CD14-positive monocyte (primary cell): ENCODE results near the gene RMC1. TPM values are rescaled to one million over a fixed set of nuclear protein-coding genes. Genes with fewer than 3 reads are reported as not detected.

Experiments
- DNase-seq, 3 donors: peaks; one replicate each; pipeline ENCODE4 v3.0.0-alpha.2; 2011 to 2022
- H2AFZ ChIP-seq: 2 replicates; pipeline ENCODE4 v1.6.0; 2012; ENCODE audit warnings: mild to moderate bottlenecking, low read depth, low read length, inconsistent platforms; ENCODE audit not compliant: insufficient read depth, poor library complexity, severe bottlenecking
- H3K27ac ChIP-seq, 2 donors: 1 replicate in 1 of 2; 2 replicates in 1 of 2; pipeline ENCODE4 v1.5.1; 2012 to 2013; ENCODE audit warnings: low read length in 2 of 2, control low read depth in 1 of 2, inconsistent platforms in 1 of 2, low read depth in 1 of 2, mild to moderate bottlenecking in 1 of 2
- H3K27me3 ChIP-seq, 2 donors: one replicate each; pipeline versions ENCODE4 v1.6.0 to v1.6.1; 2011 to 2013; ENCODE audit warnings: low read length in 2 of 2; ENCODE audit not compliant: control insufficient read depth in 2 of 2, insufficient read depth in 2 of 2
- H3K36me3 ChIP-seq, 2 donors: replicated peaks in 1 of 2; 1 replicate in 1 of 2; 2 replicates in 1 of 2; pipeline versions ENCODE4 v1.5.1 to v1.6.1; 2012 to 2013; ENCODE audit warnings: low read length in 2 of 2, control low read depth in 1 of 2, inconsistent platforms in 1 of 2, mild to moderate bottlenecking in 1 of 2; ENCODE audit not compliant: insufficient read depth in 2 of 2, control insufficient read depth in 1 of 2
- H3K4me1 ChIP-seq, 2 donors: 1 replicate in 1 of 2; 2 replicates in 1 of 2; pipeline versions ENCODE4 v1.5.1 to v1.6.1; 2012 to 2013; ENCODE audit warnings: low read length in 2 of 2, control low read depth in 1 of 2, inconsistent platforms in 1 of 2, mild to moderate bottlenecking in 1 of 2, moderate library complexity in 1 of 2; ENCODE audit not compliant: insufficient read depth in 2 of 2, control insufficient read depth in 1 of 2
- H3K4me2 ChIP-seq: replicated peaks from 2 replicates; pipeline ENCODE3; 2012; ENCODE audit warnings: low read length, moderate library complexity, mild to moderate bottlenecking; ENCODE audit not compliant: poor library complexity, severe bottlenecking; ENCODE audit errors: extremely low read depth
- H3K4me3 ChIP-seq, 3 experiments: fragments of 200-600 bp in 1 of 3; sonication (generic) in 1 of 3; replicated peaks in 1 of 3; 1 replicate in 2 of 3; 2 replicates in 1 of 3; pipeline ENCODE4 v1.5.1; 2011 to 2013; ENCODE audit warnings: low read length in 3 of 3, mild to moderate bottlenecking in 3 of 3, control low read depth in 2 of 3, low read depth in 2 of 3, inconsistent platforms in 1 of 3, moderate library complexity in 1 of 3
- H3K79me2 ChIP-seq: 2 replicates; pipeline ENCODE4 v1.6.0; 2012; ENCODE audit warnings: mild to moderate bottlenecking, control low read depth, inconsistent platforms, low read length, moderate library complexity; ENCODE audit not compliant: insufficient read depth
- H3K9ac ChIP-seq: 2 replicates; pipeline ENCODE4 v1.6.0; 2017; ENCODE audit warnings: low read length, mild to moderate bottlenecking; ENCODE audit not compliant: insufficient read depth, poor library complexity, severe bottlenecking
- H3K9me3 ChIP-seq, 2 donors: replicated peaks in 1 of 2; 1 replicate in 1 of 2; 2 replicates in 1 of 2; pipeline versions ENCODE4 v1.5.1 to v1.6.1; 2012 to 2013; ENCODE audit warnings: low read length in 2 of 2, control low read depth in 1 of 2; ENCODE audit not compliant: control insufficient read depth in 1 of 2, insufficient read depth in 1 of 2
- H4K20me1 ChIP-seq: 2 replicates; pipeline ENCODE4 v1.6.0; 2012; ENCODE audit warnings: mild to moderate bottlenecking, low read length, control low read depth, moderate library complexity; ENCODE audit not compliant: insufficient read depth
- H3K27ac Mint-ChIP-seq, 7 donors: one replicate each; pipeline ENCODE4 v1.8.0; 2020; ENCODE audit warnings: mild to moderate bottlenecking in 7 of 7, mixed read lengths in 7 of 7, moderate library complexity in 6 of 7, inconsistent platforms in 2 of 7
- H3K27me3 Mint-ChIP-seq, 3 donors: one replicate each; pipeline ENCODE4 v1.8.0; 2021 to 2022; ENCODE audit warnings: low read depth in 3 of 3, mild to moderate bottlenecking in 3 of 3, mixed read lengths in 3 of 3, moderate library complexity in 3 of 3, inconsistent platforms in 1 of 3
- H3K36me3 Mint-ChIP-seq, 2 donors: one replicate each; pipeline ENCODE4 v1.8.0; 2020; ENCODE audit warnings: mixed read lengths in 2 of 2, inconsistent platforms in 1 of 2, mild to moderate bottlenecking in 1 of 2
- H3K4me1 Mint-ChIP-seq: one replicate; pipeline ENCODE4 v1.8.0; 2020; ENCODE audit warnings: mild to moderate bottlenecking, mixed read lengths
- H3K4me3 Mint-ChIP-seq, 2 donors: one replicate each; pipeline ENCODE4 v1.8.0; 2020; ENCODE audit warnings: mild to moderate bottlenecking in 2 of 2, mixed read lengths in 2 of 2, moderate library complexity in 1 of 2
- H3K9me3 Mint-ChIP-seq, 7 donors: one replicate each; pipeline ENCODE4 v1.8.0; 2020 to 2022; ENCODE audit warnings: mixed read lengths in 7 of 7, mild to moderate bottlenecking in 6 of 7, moderate library complexity in 6 of 7, inconsistent platforms in 2 of 7
- CTCF ChIP-seq: fragments of 200-600 bp; IDR thresholded peaks from one replicate; pipeline ENCODE4 v1.8.0; 2022; ENCODE audit warnings: antibody characterized with exemption, mild to moderate bottlenecking
- WGBS: methylation state at CpG from one replicate; pipeline ENCODE4 v1.1.5; 2013; ENCODE audit warnings: missing lambda C conversion rate; ENCODE audit not compliant: insufficient coverage; 5-methylcytosine and 5-hydroxymethylcytosine counted together
- intact Hi-C, 2 donors: fragments of 100-400 bp; cut with micrococcal nuclease; formaldehyde crosslinking; loops; one replicate each; pipeline versions ENCODE4 v1.15.0 to v1.15.1; 2023
- polyA plus RNA-seq, 3 donors: library from polyadenylated mRNA; depleted of rRNA in 1 of 3; unstranded in 2 of 3; stranded (reverse) in 1 of 3; fragments of 300-500 nt in 2 of 3; fragments of >200 nt in 1 of 3; fragmentation: Illumina TruSeq in 2 of 3; gene quantifications; 1 replicate in 2 of 3; 2 replicates in 1 of 3; pipeline ENCODE4 v1.2.3, GENCODE V29; 2012 to 2021

Gene RMC1
- polyA plus RNA-seq, 3 donors = 21.9 to 70.8 (median 30.1) TPM

GRCh38 chr18:23521907-23522306, 18.6 kb downstream of the RMC1 start:
- Histone ChIP-seq H3K9ac (no peak overlapping the region), H3K9me3 (no peaks in the 10 kb centered on the region), H3K79me2 (no peaks in the 10 kb centered on the region), H2AFZ (no peak overlapping the region), H3K27me3 (no peaks in the 10 kb centered on the region), H4K20me1 (peaks cover 35% of the 10 kb centered on the region), H3K36me3 (peaks cover 83 to 91% of the 10 kb centered on the region in 2 donors), H3K4me1 (peaks cover 16 to 20% of the 10 kb centered on the region in 2 donors), H3K4me3 (no peak overlapping the region), H3K4me2 (no peak overlapping the region), H3K27ac (no peak overlapping the region)
- 90% methylated on average over 6 of the region's 7 CpGs for WGBS
- H3K27me3 Mint-ChIP-seq = no peaks in the 10 kb centered on the region
- peaks cover 0 to 3% (median 0%) of the 10 kb centered on the region in 7 donors for H3K9me3 Mint-ChIP-seq
- no peak overlapping the region for H3K4me3 Mint-ChIP-seq
- TF ChIP-seq CTCF = no peak
- peaks cover 83 to 89% of the 10 kb centered on the region in 2 donors for H3K36me3 Mint-ChIP-seq
- H3K4me1 Mint-ChIP-seq = peaks cover 19% of the 10 kb centered on the region
- peak overlapping the region in 1 of 7 donors; percentile 43 for H3K27ac Mint-ChIP-seq
- intact Hi-C loops = no loop called here
- DNase-seq = no peak

- no peak overlapping the region for H2AFZ ChIP-seq
- Mint-ChIP-seq H3K4me1 (peaks cover 23% of the 10 kb centered on the region), H3K9me3 (no peaks in the 10 kb centered on the region), H3K27ac (peak overlapping the region; percentile 26 to 89 (median 78)), H3K36me3 (peaks cover 82 to 87% of the 10 kb centered on the region in 2 donors), H3K4me3 (peak overlapping the region in 1 of 2 donors; percentile 25), H3K27me3 (no peaks in the 10 kb centered on the region)
- no peak overlapping the region for H3K4me3 ChIP-seq
- H3K27me3 ChIP-seq = no peaks in the 10 kb centered on the region
- H3K9ac ChIP-seq = no peak overlapping the region
- no peak for TF ChIP-seq CTCF
- H3K4me2 ChIP-seq = no peak overlapping the region
- H3K27ac ChIP-seq = peak overlapping the region in 1 of 2 donors; percentile 57
- intact Hi-C loops = no loop called here
- H4K20me1 ChIP-seq = peaks cover 40% of the 10 kb centered on the region
- WGBS = 53% methylated on average over 4 of the region's 12 CpGs
- peak; percentile 47 to 72 (median 55) for DNase-seq
- no peaks in the 10 kb centered on the region for H3K9me3 ChIP-seq
- H3K36me3 ChIP-seq = peaks cover 83 to 91% of the 10 kb centered on the region in 2 donors
- H3K4me1 ChIP-seq = peaks cover 19 to 25% of the 10 kb centered on the region in 2 donors
- no peaks in the 10 kb centered on the region for H3K79me2 ChIP-seq
These were observed 20.3 kb downstream of the RMC1 start for GRCh38 chr18:23523429-23524212.
